ENCODE results near the gene RPS21. TPM values are rescaled to one million over a fixed set of nuclear protein-coding genes. Genes with fewer than 3 reads are reported as not detected.

The RPS21 gene
- polyA plus RNA-seq, 1 donor from 2014 or later = 1,633 TPM

GRCh38 chr20:62338294-62338620 is 48.6 kb upstream of the RPS21 start:
- Histone ChIP-seq H3F3A (ENCODE audit: insufficient read depth, low read length, poor library complexity, severe bottlenecking) (no peaks in the 10 kb centered on the region), H3K27ac (ENCODE audit: low read length) (no peak overlapping the region), H3K4me3 (ENCODE audit: low read length) (no peak overlapping the region), H3K4me2 (ENCODE audit: low read length) (no peak overlapping the region), H3K36me3 (ENCODE audit: insufficient read depth, low read length) (no peaks in the 10 kb centered on the region), H3K9me3 (ENCODE audit: low read length) (no peaks in the 10 kb centered on the region), H3K9ac (ENCODE audit: low read length) (no peak overlapping the region), H4K20me1 (ENCODE audit: insufficient read depth) (no peaks in the 10 kb centered on the region), H3K9me2 (ENCODE audit: insufficient read depth, low read length) (no peaks in the 10 kb centered on the region), H2AFZ (ENCODE audit: low read depth, low read length) (no peak overlapping the region), H3K27me3 (ENCODE audit: insufficient read depth, low read depth, low read length) (no peaks in the 10 kb centered on the region), H3K79me2 (replicated peaks; ENCODE audit: insufficient read depth, low read length) (no peaks in the 10 kb centered on the region)
- TF ChIP-seq EP300 (conservative IDR thresholded peaks at IDR 0.05; ENCODE audit: poor library complexity, severe bottlenecking) (no peak), REST (IDR thresholded peaks at IDR 0.05; ENCODE audit: borderline replicate concordance) (no peak), SMC3 (conservative IDR thresholded peaks at IDR 0.05; ENCODE audit: poor library complexity) (no peak), RAD21 (conservative IDR thresholded peaks at IDR 0.05) (no peak), MXI1 (conservative IDR thresholded peaks at IDR 0.05; ENCODE audit: poor library complexity, severe bottlenecking) (no peak), TAF1 (IDR thresholded peaks at IDR 0.05; ENCODE audit: low read depth) (no peak), EZH2 (IDR thresholded peaks at IDR 0.05; ENCODE audit: borderline replicate concordance, insufficient read depth, low read length, poor library complexity, severe bottlenecking) (no peak), CTCF (IDR thresholded peaks at IDR 0.05; ENCODE audit: poor library complexity, severe bottlenecking) (no peak), POLR2AphosphoS5 (IDR thresholded peaks at IDR 0.05) (no peak)

- no peaks in the 10 kb centered on the region for H4K20me1 ChIP-seq (ENCODE audit: insufficient read depth)
- no peak overlapping the region for H3K9ac ChIP-seq (ENCODE audit: low read length)
- H3K79me2 ChIP-seq (replicated peaks; ENCODE audit: insufficient read depth, low read length) = no peaks in the 10 kb centered on the region
- no peak overlapping the region for H3K4me3 ChIP-seq (ENCODE audit: low read length)
- H3K36me3 ChIP-seq (ENCODE audit: insufficient read depth, low read length) = no peaks in the 10 kb centered on the region
- no peak overlapping the region for H3K27ac ChIP-seq (ENCODE audit: low read length)
- no peak for TF ChIP-seq MXI1 (conservative IDR thresholded peaks at IDR 0.05; ENCODE audit: poor library complexity, severe bottlenecking)
- no peak for TF ChIP-seq EZH2 (IDR thresholded peaks at IDR 0.05; ENCODE audit: borderline replicate concordance, insufficient read depth, low read length, poor library complexity, severe bottlenecking)
- no peak overlapping the region for H2AFZ ChIP-seq (ENCODE audit: low read depth, low read length)
- no peaks in the 10 kb centered on the region for H3K9me3 ChIP-seq (ENCODE audit: low read length)
- H3K9me2 ChIP-seq (ENCODE audit: insufficient read depth, low read length) = no peaks in the 10 kb centered on the region
- H3F3A ChIP-seq (ENCODE audit: insufficient read depth, low read length, poor library complexity, severe bottlenecking) = no peaks in the 10 kb centered on the region
- no peaks in the 10 kb centered on the region for H3K27me3 ChIP-seq (ENCODE audit: insufficient read depth, low read depth, low read length)
- no peak overlapping the region for H3K4me2 ChIP-seq (ENCODE audit: low read length)
These were observed 47.2 kb upstream of the RPS21 start for GRCh38 chr20:62339647-62340062.

- no peaks in the 10 kb centered on the region for H4K20me1 ChIP-seq (ENCODE audit: insufficient read depth)
- H3K9ac ChIP-seq (ENCODE audit: low read length) = no peak overlapping the region
- no peak for TF ChIP-seq REST (IDR thresholded peaks at IDR 0.05; ENCODE audit: borderline replicate concordance)
- no peak for TF ChIP-seq POLR2AphosphoS5 (IDR thresholded peaks at IDR 0.05)
- TF ChIP-seq EP300 (conservative IDR thresholded peaks at IDR 0.05; ENCODE audit: poor library complexity, severe bottlenecking) = no peak
- TF ChIP-seq SMC3 (conservative IDR thresholded peaks at IDR 0.05; ENCODE audit: poor library complexity) = no peak
- no peak for TF ChIP-seq RAD21 (conservative IDR thresholded peaks at IDR 0.05)
- TF ChIP-seq MXI1 (conservative IDR thresholded peaks at IDR 0.05; ENCODE audit: poor library complexity, severe bottlenecking) = no peak
- no peak for TF ChIP-seq EZH2 (IDR thresholded peaks at IDR 0.05; ENCODE audit: borderline replicate concordance, insufficient read depth, low read length, poor library complexity, severe bottlenecking)
- no peak for TF ChIP-seq TAF1 (IDR thresholded peaks at IDR 0.05; ENCODE audit: low read depth)
- TF ChIP-seq CTCF (IDR thresholded peaks at IDR 0.05; ENCODE audit: poor library complexity, severe bottlenecking) = no peak
- no peak overlapping the region for H3K4me2 ChIP-seq (ENCODE audit: low read length)
- no peak overlapping the region for H2AFZ ChIP-seq (ENCODE audit: low read depth, low read length)
- H3K79me2 ChIP-seq (replicated peaks; ENCODE audit: insufficient read depth, low read length) = no peaks in the 10 kb centered on the region
- H3K27ac ChIP-seq (ENCODE audit: low read length) = no peak overlapping the region
- no peaks in the 10 kb centered on the region for H3K27me3 ChIP-seq (ENCODE audit: insufficient read depth, low read depth, low read length)
- H3K9me3 ChIP-seq (ENCODE audit: low read length) = no peaks in the 10 kb centered on the region
- H3K36me3 ChIP-seq (ENCODE audit: insufficient read depth, low read length) = no peaks in the 10 kb centered on the region
- no peaks in the 10 kb centered on the region for H3F3A ChIP-seq (ENCODE audit: insufficient read depth, low read length, poor library complexity, severe bottlenecking)
- H3K9me2 ChIP-seq (ENCODE audit: insufficient read depth, low read length) = no peaks in the 10 kb centered on the region
- no peak overlapping the region for H3K4me3 ChIP-seq (ENCODE audit: low read length)
These were observed 44.0 kb upstream of the RPS21 start for GRCh38 chr20:62342910-62343309.

Data from neural cell (in vitro differentiated cells).